AG08395 (cell line): ENCODE data around the gene CACNA1B.
"Not testable (repeated sequence)": the region's sequence is repeated elsewhere in the genome, so short reads cannot be mapped to it uniquely, and the experiment has no call there.

Experiments
- DNase-seq: peaks from one replicate; pipeline ENCODE4 v3.0.0; 2012; ENCODE audit warnings: mixed read lengths, low spot score

CACNA1B gene

DNA sequence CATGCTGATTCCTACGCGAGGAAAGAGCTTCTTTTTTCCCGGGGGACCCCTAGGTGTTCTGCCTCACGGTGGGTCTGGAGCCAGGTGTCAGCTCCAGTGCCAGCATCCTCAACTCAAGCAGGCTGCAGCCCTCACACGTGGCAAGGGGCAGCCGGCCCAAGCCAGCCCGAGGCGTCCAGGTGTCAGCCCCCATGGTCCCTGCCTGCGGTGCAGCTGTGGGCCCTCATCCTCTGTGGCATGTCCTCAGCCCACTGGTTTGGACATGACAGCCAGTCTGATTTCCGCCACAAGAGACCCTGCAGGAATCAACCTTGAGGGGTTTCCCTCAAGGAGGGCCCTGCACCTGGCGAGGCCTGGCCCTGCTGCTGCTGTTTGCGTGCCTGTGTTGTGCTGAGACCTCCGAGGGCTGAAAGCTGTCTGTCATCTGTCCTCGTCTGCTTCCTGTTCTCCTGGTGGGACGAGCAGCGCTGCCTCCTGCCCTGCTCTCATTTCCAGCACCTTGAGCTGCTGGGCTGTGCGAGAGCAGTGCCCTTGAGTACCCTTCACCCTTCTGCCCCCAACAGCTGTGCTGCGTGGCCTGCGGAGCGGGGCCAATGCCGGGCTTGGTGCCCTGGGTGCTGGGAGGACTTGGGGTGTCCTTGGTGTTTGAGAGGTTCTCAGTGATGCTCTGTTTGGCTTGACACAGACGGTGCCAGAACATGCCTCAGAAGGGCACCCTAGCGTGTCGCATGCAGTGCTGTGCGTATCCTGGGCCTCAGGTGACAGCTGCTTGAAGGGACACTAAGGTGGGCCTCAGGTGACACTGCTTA, 137.6 kb downstream of the CACNA1B start:
- DNase-seq: no peak

DNA sequence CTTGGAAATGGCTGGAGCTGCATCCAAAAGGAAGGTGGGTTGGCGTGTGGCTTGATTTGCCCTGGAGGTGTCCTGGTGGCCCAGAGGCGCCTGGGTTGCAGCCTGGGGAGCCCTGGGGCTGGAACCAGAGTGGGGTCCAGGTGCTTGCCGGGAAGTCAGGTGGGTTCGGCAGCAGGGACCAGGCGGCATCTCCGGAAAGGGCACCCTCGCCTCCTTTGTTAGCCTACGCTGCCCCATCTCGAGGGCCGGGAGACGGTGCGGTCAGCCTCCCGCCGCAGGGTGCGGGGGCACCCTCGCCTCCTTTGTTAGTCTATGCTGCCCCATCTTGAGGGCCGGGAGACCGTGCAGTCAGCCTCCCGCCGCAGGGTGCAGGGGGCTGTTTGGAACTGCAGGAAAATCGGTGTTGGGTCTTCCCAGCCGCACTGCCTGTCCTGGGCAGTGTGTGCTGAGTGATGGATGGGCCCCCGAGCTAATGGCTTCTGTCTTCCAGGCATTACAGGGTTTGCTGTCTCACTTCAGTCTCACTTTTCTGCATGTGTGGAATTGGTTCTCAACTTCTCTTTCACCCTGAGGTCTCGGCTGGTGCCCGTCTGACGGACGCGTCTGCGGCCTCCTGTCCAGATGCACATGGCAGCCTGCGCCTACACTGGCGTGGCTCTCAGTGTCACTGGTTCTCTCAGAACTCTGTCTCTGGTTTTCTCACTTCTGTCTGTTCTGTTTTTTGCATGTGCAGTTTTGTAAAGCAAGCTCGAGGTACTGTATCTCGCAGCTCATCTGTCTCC, 139.0 kb downstream of the CACNA1B start:
- DNase-seq: no peak

- DNase-seq: no peak
Observed at GRCh38 chr9:138017200-138017599, 139.6 kb downstream of the CACNA1B start.

- DNase-seq: not testable (repeated sequence)
Observed at GRCh38 chr9:138019514-138019913, 141.9 kb downstream of the CACNA1B start.

- no peak for DNase-seq
Observed at GRCh38 chr9:138020120-138020794, 142.7 kb downstream of the CACNA1B start.

GRCh38 chr9:138020795-138021182, 143.2 kb downstream of the CACNA1B start:
- DNase-seq: no peak

GRCh38 chr9:138021251-138022056, 143.9 kb downstream of the CACNA1B start:
- DNase-seq: no peak

DNA sequence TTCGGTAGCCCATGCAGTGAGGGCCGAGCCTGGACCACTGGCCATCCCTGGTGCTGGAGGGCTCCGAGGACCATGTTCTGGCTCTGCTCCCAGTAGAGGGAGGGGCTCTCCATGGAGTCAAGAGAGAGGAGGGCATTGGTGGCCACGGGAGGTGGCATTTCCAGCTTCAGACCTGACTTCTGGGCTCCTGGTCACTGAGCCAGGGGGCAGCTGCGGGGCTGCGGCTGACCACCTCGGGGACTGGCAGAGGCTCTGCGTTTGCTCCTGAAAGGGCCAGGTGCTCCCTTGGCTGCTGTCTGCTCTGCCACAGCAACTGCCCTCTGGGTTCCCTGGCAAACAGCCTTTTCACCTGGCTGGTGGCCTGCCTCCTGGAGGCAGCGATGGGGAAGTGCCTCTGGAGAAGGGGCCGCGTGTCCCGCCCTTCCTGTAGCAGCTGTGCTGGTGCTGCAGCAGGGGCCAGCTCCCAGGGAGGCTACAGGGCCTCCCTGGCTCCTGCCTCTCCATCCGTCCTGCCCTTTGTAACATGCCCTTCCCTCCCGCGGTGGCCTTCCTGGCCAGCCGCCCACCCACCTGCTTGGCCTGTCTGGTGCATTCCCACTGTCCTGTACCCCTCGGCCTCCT, 144.6 kb downstream of the CACNA1B start:
- no peak for DNase-seq

DNA sequence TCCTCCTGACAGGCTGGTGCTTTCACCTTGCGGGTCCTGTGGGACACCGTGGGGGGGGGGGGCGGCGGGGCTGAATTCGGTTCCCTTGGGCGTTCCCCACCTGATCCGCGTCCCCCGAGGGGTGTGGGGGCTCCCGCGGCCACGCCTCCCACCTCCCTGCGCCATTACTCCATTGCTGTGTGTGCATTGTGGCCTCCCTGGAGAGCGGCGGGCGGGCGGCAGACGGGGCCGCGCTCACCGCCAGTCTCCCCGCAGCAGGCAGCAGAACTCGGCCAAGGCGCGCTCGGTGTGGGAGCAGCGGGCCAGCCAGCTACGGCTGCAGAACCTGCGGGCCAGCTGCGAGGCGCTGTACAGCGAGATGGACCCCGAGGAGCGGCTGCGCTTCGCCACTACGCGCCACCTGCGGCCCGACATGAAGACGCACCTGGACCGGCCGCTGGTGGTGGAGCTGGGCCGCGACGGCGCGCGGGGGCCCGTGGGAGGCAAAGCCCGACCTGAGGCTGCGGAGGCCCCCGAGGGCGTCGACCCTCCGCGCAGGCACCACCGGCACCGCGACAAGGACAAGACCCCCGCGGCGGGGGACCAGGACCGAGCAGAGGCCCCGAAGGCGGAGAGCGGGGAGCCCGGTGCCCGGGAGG, 145.3 kb downstream of the CACNA1B start:
- DNase-seq: no peak

DNA sequence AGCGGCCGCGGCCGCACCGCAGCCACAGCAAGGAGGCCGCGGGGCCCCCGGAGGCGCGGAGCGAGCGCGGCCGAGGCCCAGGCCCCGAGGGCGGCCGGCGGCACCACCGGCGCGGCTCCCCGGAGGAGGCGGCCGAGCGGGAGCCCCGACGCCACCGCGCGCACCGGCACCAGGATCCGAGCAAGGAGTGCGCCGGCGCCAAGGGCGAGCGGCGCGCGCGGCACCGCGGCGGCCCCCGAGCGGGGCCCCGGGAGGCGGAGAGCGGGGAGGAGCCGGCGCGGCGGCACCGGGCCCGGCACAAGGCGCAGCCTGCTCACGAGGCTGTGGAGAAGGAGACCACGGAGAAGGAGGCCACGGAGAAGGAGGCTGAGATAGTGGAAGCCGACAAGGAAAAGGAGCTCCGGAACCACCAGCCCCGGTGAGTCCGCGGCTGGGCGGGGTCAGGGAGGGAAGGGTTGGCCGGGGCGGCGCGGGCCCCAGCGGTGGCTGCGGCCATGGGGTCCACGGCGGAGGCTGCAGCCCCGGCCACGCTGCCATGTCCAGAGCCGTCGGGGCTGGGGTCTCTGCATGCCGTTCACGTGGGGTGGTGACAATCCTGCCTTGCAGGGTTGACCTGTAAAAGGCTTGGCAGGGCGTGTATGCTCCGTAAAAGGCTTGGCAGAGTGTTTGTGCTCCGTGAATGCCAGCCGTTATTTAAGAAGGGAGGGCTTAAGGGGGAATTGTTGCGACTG, 146.0 kb downstream of the CACNA1B start:
- DNase-seq: no peak

GRCh38 chr9:138024131-138024530, 146.5 kb downstream of the CACNA1B start:
- no peak for DNase-seq

DNA sequence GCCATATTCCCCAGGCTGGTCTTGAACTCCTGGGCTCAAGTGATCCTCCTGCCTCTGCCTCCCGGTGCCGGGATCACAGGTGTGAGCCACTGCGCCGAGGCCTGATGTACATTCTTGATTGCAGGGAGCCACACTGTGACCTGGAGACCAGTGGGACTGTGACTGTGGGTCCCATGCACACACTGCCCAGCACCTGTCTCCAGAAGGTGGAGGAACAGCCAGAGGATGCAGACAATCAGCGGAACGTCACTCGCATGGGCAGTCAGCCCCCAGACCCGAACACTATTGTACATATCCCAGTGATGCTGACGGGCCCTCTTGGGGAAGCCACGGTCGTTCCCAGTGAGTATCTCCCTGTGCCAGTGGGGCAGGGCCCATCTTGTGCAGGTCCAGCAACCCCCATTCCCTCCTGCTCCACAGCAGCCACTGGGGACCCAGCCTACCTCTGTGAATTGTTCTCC, 147.3 kb downstream of the CACNA1B start:
- no peak for DNase-seq

DNA sequence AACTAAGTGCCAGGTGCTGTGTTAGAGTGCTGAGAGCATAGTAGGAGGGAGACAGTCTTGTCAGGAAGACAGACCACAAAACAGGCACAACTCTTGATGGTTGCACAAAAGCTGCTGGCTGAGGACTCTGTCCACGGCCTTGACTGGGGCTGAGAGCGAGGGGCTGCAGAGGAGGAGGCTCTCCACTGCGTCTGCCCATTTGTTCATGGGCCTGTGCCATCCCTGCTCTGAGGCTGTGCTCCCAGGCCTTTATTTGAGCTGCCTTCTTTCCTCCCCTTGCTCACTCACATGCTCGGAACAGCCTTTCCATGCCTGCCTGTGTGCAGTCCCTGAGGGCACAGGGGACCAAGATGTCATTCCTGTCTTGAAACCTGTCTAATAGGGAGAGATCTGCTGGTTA, 147.8 kb downstream of the CACNA1B start:
- no peak for DNase-seq

- DNase-seq: no peak
Observed at GRCh38 chr9:138025908-138026307, 148.3 kb downstream of the CACNA1B start.

GRCh38 chr9:138028596-138028995, 151.0 kb downstream of the CACNA1B start:
- no peak for DNase-seq

DNA sequence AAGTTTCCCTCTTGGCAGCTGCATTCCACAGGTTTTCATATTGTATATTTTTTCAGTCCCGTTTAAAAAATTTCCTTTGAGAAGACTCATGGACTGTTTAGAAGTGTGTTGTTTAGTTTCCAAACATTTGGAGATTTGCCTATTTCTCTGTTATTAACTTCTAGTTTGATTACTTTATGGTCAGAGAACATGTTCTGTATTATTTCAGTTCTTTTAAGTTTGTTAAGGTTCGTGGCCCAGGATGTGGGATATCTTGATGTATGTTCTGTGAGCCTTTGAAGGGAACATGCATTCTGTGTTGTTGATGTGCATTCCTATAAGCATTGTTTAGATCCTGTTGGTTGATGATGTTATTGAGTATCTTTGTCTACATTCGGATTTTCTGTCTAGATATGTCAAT, 153.6 kb downstream of the CACNA1B start:
- DNase-seq: no peak

GRCh38 chr9:138033950-138034349, 156.4 kb downstream of the CACNA1B start:
- DNase-seq: no peak

DNA sequence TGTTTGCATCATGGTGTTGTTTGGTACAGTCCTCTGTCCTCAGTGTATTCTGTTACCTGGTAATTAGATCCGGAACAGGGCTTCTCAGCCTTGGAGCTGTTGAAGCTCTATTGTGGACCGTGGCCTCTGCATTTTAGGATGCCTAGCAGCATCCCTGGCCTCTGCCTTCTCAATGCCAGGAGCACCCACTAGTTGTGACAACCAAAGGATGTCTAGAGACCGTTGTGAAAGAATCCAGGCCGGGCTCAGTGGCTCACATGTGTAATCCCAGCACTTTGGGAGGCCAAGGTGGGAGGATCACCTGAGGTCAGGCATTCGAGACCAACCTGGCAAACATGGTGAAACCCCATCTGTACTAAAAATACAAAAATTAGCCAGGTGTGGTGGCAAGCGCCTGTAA, 159.6 kb downstream of the CACNA1B start:
- no peak for DNase-seq

DNA sequence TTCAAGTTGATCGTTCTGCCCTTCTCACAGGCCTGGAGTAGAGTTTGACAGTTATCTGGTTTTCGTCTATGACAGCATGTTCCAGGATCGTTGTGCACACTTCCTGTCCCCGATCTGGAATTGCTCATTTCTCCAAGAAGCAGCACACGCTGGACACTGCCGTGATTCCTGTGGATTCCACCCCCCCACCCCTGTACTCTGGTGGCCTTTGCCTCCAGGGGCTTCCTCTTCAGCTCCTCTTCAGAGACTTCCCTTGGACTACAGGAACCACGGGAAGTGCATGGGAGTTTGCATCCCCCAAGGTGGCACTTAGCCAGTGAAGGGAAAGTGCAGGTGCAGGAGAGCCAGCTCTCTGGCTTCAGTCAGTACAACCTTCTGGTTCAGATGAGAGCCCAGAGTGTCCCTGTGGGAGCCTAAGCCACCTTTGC, 160.7 kb downstream of the CACNA1B start:
- no peak for DNase-seq
